PFSK-1 (cell line): ENCODE measurements around the gene SAMD14.

ENCODE experiments used
- FOXP2 ChIP-seq: optimal IDR thresholded peaks from 2 replicates; pipeline ENCODE3; 2011; ENCODE audit warnings: borderline replicate concordance, control low read depth, inconsistent platforms; ENCODE audit not compliant: insufficient read depth; ENCODE audit errors: extremely low read length, extremely low read depth
- POLR2AphosphoS5 ChIP-seq: IDR thresholded peaks from 2 replicates; pipeline ENCODE4 v1.6.1; 2012; ENCODE audit warnings: low read depth, mild to moderate bottlenecking, control low read depth, low read length, moderate library complexity
- REST ChIP-seq, 2 experiments: IDR thresholded peaks; 2 replicates each; pipeline versions ENCODE4 v1.6.1 to v1.8.0; 2011 to 2012; ENCODE audit warnings: low read depth in 2 of 2, low read length in 2 of 2, control low read depth in 1 of 2, inconsistent platforms in 1 of 2, mild to moderate bottlenecking in 1 of 2, moderate library complexity in 1 of 2; ENCODE audit not compliant: insufficient read depth in 1 of 2
- SIN3A ChIP-seq: IDR thresholded peaks from 2 replicates; pipeline ENCODE4 v1.6.1; 2012; ENCODE audit warnings: mild to moderate bottlenecking, low read length, moderate library complexity, borderline replicate concordance; ENCODE audit not compliant: insufficient read depth
- TAF1 ChIP-seq: IDR thresholded peaks from 2 replicates; pipeline ENCODE4 v1.6.1; 2012; ENCODE audit warnings: low read length, control low read depth, borderline replicate concordance; ENCODE audit not compliant: insufficient read depth

GRCh38 chr17:50173335-50173941, 43.5 kb upstream of the SAMD14 start:
- TF ChIP-seq SIN3A (no peak), TAF1 (no peak), POLR2AphosphoS5 (no peak), REST (IDR thresholded peaks at IDR 0.05; ENCODE audit: insufficient read depth in 1 of 2, low read depth in 2 of 2, low read length in 2 of 2) (no peak), FOXP2 (no peak)
